ENCODE results near the gene ANKRD29. TPM values are rescaled to one million over a fixed set of nuclear protein-coding genes. Genes with fewer than 3 reads are reported as not detected.

The ANKRD29 gene
- polyA plus RNA-seq, 4 donors, result 0.47 to 1.2 (median 0.71) TPM

- no peak for DNase-seq (ENCODE audit: low read depth in 4 of 4, low spot score in 3 of 4)
These were observed 25.8 kb upstream of the ANKRD29 start for GRCh38 chr18:23688528-23688927.

GRCh38 chr18:23684515-23685197, 21.9 kb upstream of the ANKRD29 start:
- DNase-seq (ENCODE audit: low read depth in 4 of 4, low spot score in 3 of 4), result no peak

- no peak for DNase-seq (ENCODE audit: low read depth in 4 of 4, low spot score in 3 of 4)
These were observed 21.0 kb upstream of the ANKRD29 start for GRCh38 chr18:23683671-23684070.

- no peak for DNase-seq (ENCODE audit: low read depth in 4 of 4, low spot score in 3 of 4)
These were observed 20.4 kb upstream of the ANKRD29 start for GRCh38 chr18:23683155-23683554.

GRCh38 chr18:23682472-23682871, 19.8 kb upstream of the ANKRD29 start:
- no peak for DNase-seq (ENCODE audit: low read depth in 4 of 4, low spot score in 3 of 4)

GRCh38 chr18:23682045-23682444, 19.3 kb upstream of the ANKRD29 start:
- DNase-seq (ENCODE audit: low read depth in 4 of 4, low spot score in 3 of 4), result no peak

GRCh38 chr18:23675896-23676295, 13.2 kb upstream of the ANKRD29 start:
- DNase-seq (ENCODE audit: low read depth in 4 of 4, low spot score in 3 of 4), result no peak

GRCh38 chr18:23675236-23675635, 12.5 kb upstream of the ANKRD29 start:
- DNase-seq (ENCODE audit: low read depth in 4 of 4, low spot score in 3 of 4), result no peak

GRCh38 chr18:23673725-23674124, 11.0 kb upstream of the ANKRD29 start:
- no peak for DNase-seq (ENCODE audit: low read depth in 4 of 4, low spot score in 3 of 4)

- DNase-seq (ENCODE audit: low read depth in 4 of 4, low spot score in 3 of 4), result no peak
These were observed 8.9 kb upstream of the ANKRD29 start for GRCh38 chr18:23671564-23671963.

- no peak for DNase-seq (ENCODE audit: low read depth in 4 of 4, low spot score in 3 of 4)
These were observed 7.2 kb upstream of the ANKRD29 start for GRCh38 chr18:23669804-23670405.

GRCh38 chr18:23669202-23669766, 6.6 kb upstream of the ANKRD29 start:
- DNase-seq (ENCODE audit: low read depth in 4 of 4, low spot score in 3 of 4), result no peak

- DNase-seq (ENCODE audit: low read depth in 4 of 4, low spot score in 3 of 4), result no peak
These were observed 6.0 kb upstream of the ANKRD29 start for GRCh38 chr18:23668731-23669130.

GRCh38 chr18:23667114-23667513, 4.4 kb upstream of the ANKRD29 start:
- no peak for DNase-seq (ENCODE audit: low read depth in 4 of 4, low spot score in 3 of 4)

GRCh38 chr18:23664674-23665073, 2.0 kb upstream of the ANKRD29 start:
- no peak for DNase-seq (ENCODE audit: low read depth in 4 of 4, low spot score in 3 of 4)

GRCh38 chr18:23661735-23662308, 889 bp downstream of the ANKRD29 start:
- no peak for DNase-seq (ENCODE audit: low read depth in 4 of 4, low spot score in 3 of 4)

GRCh38 chr18:23658285-23658684, 4.4 kb downstream of the ANKRD29 start:
- DNase-seq (ENCODE audit: low read depth in 4 of 4, low spot score in 3 of 4), result no peak

- no peak for DNase-seq (ENCODE audit: low read depth in 4 of 4, low spot score in 3 of 4)
These were observed 10.5 kb downstream of the ANKRD29 start for GRCh38 chr18:23652232-23652631.

- DNase-seq (ENCODE audit: low read depth in 4 of 4, low spot score in 3 of 4), result no peak
These were observed 11.5 kb downstream of the ANKRD29 start for GRCh38 chr18:23650968-23651927.

- no peak for DNase-seq (ENCODE audit: low read depth in 4 of 4, low spot score in 3 of 4)
These were observed 13.6 kb downstream of the ANKRD29 start for GRCh38 chr18:23648940-23649607.

Data from right renal pelvis (tissue), 4 donors.